IMR-90 (cell line): ENCODE data around the gene APMAP. TPM values are rescaled to one million over a fixed set of nuclear protein-coding genes. Genes with fewer than 3 reads are reported as not detected.

Experiments used
- ATAC-seq: fragments of 200-7000 bp; cut with Tn5 transposase; 2 replicates; pipeline ENCODE4 v1.9.1; 2020; ENCODE audit warnings: low read depth, mild to moderate bottlenecking, moderate library complexity
- BruUV-seq: library from RNA; stranded (reverse); fragments of 400-500 nt; replicated peaks from 2 replicates; lab custom pipeline; 2021; lab: Mats Ljungman, UMichigan
- CTCF ChIA-PET: fragments of 300-600 bp; formaldehyde crosslinking; extraction: SDS; loops from one replicate; lab custom pipeline; 2021; ENCODE audit warnings: antibody characterized with exemption; lab: Yijun Ruan, JAX
- POLR2A ChIA-PET: fragments of 300-600 bp; sonication (Branson Sonifier 250); formaldehyde crosslinking; loops from one replicate; lab custom pipeline; 2022; ENCODE audit warnings: antibody characterized with exemption; ENCODE audit not compliant: unreplicated experiment; lab: Charles Lee
- DNase-seq: peaks from one replicate; pipeline ENCODE4 v3.0.0; 2013
- H2AFZ ChIP-seq: replicated peaks from 2 replicates; pipeline ENCODE3; 2013; ENCODE audit warnings: low read length, mild to moderate bottlenecking; ENCODE audit not compliant: poor library complexity
- H2AK5ac ChIP-seq: 2 replicates; pipeline ENCODE4 v1.6.1; 2013; ENCODE audit warnings: low read depth, low read length, inconsistent platforms
- H2AK9ac ChIP-seq: replicated peaks from 2 replicates; pipeline ENCODE3; 2013; ENCODE audit warnings: mild to moderate bottlenecking, low read depth, low read length, moderate library complexity; ENCODE audit not compliant: poor library complexity
- H2BK120ac ChIP-seq: 2 replicates; pipeline ENCODE4 v1.6.1; 2013; ENCODE audit warnings: low read depth, low read length, inconsistent platforms
- H2BK15ac ChIP-seq: 3 replicates; pipeline ENCODE4 v1.6.1; 2013; ENCODE audit warnings: low read depth, low read length, inconsistent platforms
- H2BK20ac ChIP-seq: 2 replicates; pipeline ENCODE4 v1.6.1; 2013; ENCODE audit warnings: low read depth, mild to moderate bottlenecking, inconsistent platforms, low read length, moderate library complexity
- H2BK5ac ChIP-seq: 2 replicates; pipeline ENCODE4 v1.6.1; 2013; ENCODE audit warnings: mild to moderate bottlenecking, low read depth, low read length, inconsistent platforms; ENCODE audit not compliant: poor library complexity, severe bottlenecking
- H3K14ac ChIP-seq: replicated peaks from 2 replicates; pipeline ENCODE4 v1.6.1; 2013; ENCODE audit warnings: low read depth, low read length, inconsistent platforms
- H3K18ac ChIP-seq: 2 replicates; pipeline ENCODE4 v1.6.1; 2013; ENCODE audit warnings: low read depth, low read length, control low read depth
- H3K23ac ChIP-seq: 2 replicates; pipeline ENCODE4 v1.6.1; 2013; ENCODE audit warnings: low read depth, low read length, inconsistent platforms
- H3K27ac ChIP-seq: 2 replicates; pipeline ENCODE4 v1.5.1; 2013; ENCODE audit warnings: mild to moderate bottlenecking, control low read depth, low read length; ENCODE audit not compliant: insufficient read depth
- H3K27me3 ChIP-seq: 2 replicates; pipeline ENCODE4 v1.6.1; 2013; ENCODE audit warnings: low read length; ENCODE audit not compliant: control insufficient read depth, insufficient read depth
- H3K36me3 ChIP-seq: 2 replicates; pipeline ENCODE4 v1.6.1; 2013; ENCODE audit warnings: low read length, mixed read lengths; ENCODE audit not compliant: control insufficient read depth, insufficient read depth
- H3K4ac ChIP-seq: 2 replicates; pipeline ENCODE4 v1.6.1; 2013; ENCODE audit warnings: low read depth, low read length, inconsistent platforms
- H3K4me1 ChIP-seq: 2 replicates; pipeline ENCODE4 v1.6.1; 2013; ENCODE audit warnings: low read length, mixed read lengths; ENCODE audit not compliant: control insufficient read depth, insufficient read depth
- H3K4me2 ChIP-seq: 2 replicates; pipeline ENCODE4 v1.6.1; 2013; ENCODE audit warnings: low read depth, mild to moderate bottlenecking, control low read depth, low read length, moderate library complexity
- H3K4me3 ChIP-seq: 2 replicates; pipeline ENCODE4 v1.5.1; 2013; ENCODE audit warnings: low read depth, mild to moderate bottlenecking, control low read depth, low read length, moderate library complexity; ENCODE audit not compliant: insufficient read depth
- H3K56ac ChIP-seq: 2 replicates; pipeline ENCODE4 v1.6.1; 2013; ENCODE audit warnings: low read length, inconsistent platforms; ENCODE audit not compliant: insufficient read depth; ENCODE audit errors: extremely low read depth
- H3K79me1 ChIP-seq, 2 experiments: 2 replicates each; pipeline ENCODE4 v1.6.1; 2013; ENCODE audit warnings: low read length in 2 of 2, inconsistent platforms in 1 of 2, low read depth in 1 of 2
- H3K9ac ChIP-seq: 2 replicates; pipeline ENCODE4 v1.6.1; 2013; ENCODE audit warnings: low read depth, low read length, control low read depth
- H3K9me1 ChIP-seq: 2 replicates; pipeline ENCODE4 v1.6.1; 2013; ENCODE audit warnings: low read length, inconsistent platforms; ENCODE audit not compliant: insufficient read depth
- H3K9me3 ChIP-seq: 2 replicates; pipeline ENCODE4 v1.6.1; 2013; ENCODE audit warnings: low read length; ENCODE audit not compliant: control insufficient read depth, insufficient read depth
- H4K20me1 ChIP-seq: 2 replicates; pipeline ENCODE4 v1.6.1; 2013; ENCODE audit warnings: low read length, inconsistent platforms; ENCODE audit not compliant: insufficient read depth
- H4K5ac ChIP-seq: 2 replicates; pipeline ENCODE4 v1.6.1; 2013; ENCODE audit warnings: mild to moderate bottlenecking, low read depth, low read length, control low read depth
- H4K8ac ChIP-seq, 2 experiments: 2 replicates each; pipeline ENCODE4 v1.6.1; 2013; ENCODE audit warnings: low read depth in 2 of 2, low read length in 2 of 2, control low read depth in 1 of 2, inconsistent platforms in 1 of 2
- H4K91ac ChIP-seq: 2 replicates; pipeline ENCODE4 v1.6.1; 2013; ENCODE audit warnings: low read depth, low read length, inconsistent platforms; ENCODE audit not compliant: insufficient read depth
- CEBPB ChIP-seq: IDR thresholded peaks from 2 replicates; pipeline ENCODE4 v1.6.1; 2012; ENCODE audit warnings: low read depth, low read length, improper control_type of control experiment
- CHD1 ChIP-seq: IDR thresholded peaks from 2 replicates; pipeline ENCODE4 v1.6.1; 2012; ENCODE audit warnings: low read depth, low read length, improper control_type of control experiment
- FOS ChIP-seq: fragments of 150-350 bp; IDR thresholded peaks from 2 replicates; pipeline ENCODE4 v1.6.1; 2016; ENCODE audit warnings: low read depth, low read length
- MAFK ChIP-seq: IDR thresholded peaks from 2 replicates; pipeline ENCODE4 v1.6.1; 2012; ENCODE audit warnings: low read depth, low read length, improper control_type of control experiment
- MAZ ChIP-seq: IDR thresholded peaks from 2 replicates; pipeline ENCODE4 v1.6.1; 2012; ENCODE audit warnings: low read depth, mild to moderate bottlenecking, low read length, improper control_type of control experiment, moderate library complexity, borderline replicate concordance
- MXI1 ChIP-seq: IDR thresholded peaks from 2 replicates; pipeline ENCODE4 v1.6.1; 2012; ENCODE audit warnings: low read depth, mild to moderate bottlenecking, low read length, moderate library complexity, borderline replicate concordance
- NFE2L2 ChIP-seq: fragments of 150-350 bp; IDR thresholded peaks from 2 replicates; pipeline ENCODE4 v1.6.1; 2016; ENCODE audit warnings: low read depth, mild to moderate bottlenecking, low read length
- RAD21 ChIP-seq: IDR thresholded peaks from 2 replicates; pipeline ENCODE4 v1.6.1; 2012; ENCODE audit warnings: low read length, improper control_type of control experiment
- RCOR1 ChIP-seq: IDR thresholded peaks from 2 replicates; pipeline ENCODE4 v1.6.1; 2012; ENCODE audit warnings: mild to moderate bottlenecking, low read length, improper control_type of control experiment; ENCODE audit not compliant: insufficient replicate concordance
- RFX5 ChIP-seq: IDR thresholded peaks from 2 replicates; pipeline ENCODE4 v1.8.0; 2012; ENCODE audit warnings: low read depth, mild to moderate bottlenecking, low read length, moderate library complexity
- SMC3 ChIP-seq: fragments of 150-350 bp; IDR thresholded peaks from 2 replicates; pipeline ENCODE4 v1.6.1; 2016; ENCODE audit warnings: low read depth, mild to moderate bottlenecking, antibody characterized with exemption, low read length, moderate library complexity
- WGBS, 2 experiments: methylation state at CpG; one replicate each; pipeline versions ENCODE4 v1.1.5 to v1.1.7; 2013; ENCODE audit warnings: missing lambda C conversion rate in 2 of 2; ENCODE audit not compliant: insufficient read length in 1 of 2; ENCODE audit errors: extremely low coverage in 2 of 2; 5-methylcytosine and 5-hydroxymethylcytosine counted together
- dilution Hi-C: fragments of 300-500 bp; cut with HindIII; formaldehyde crosslinking; loops from one replicate; pipeline ENCODE4 v1.14.3; 2018; ENCODE audit warnings: low sequenced_read_pairs; ENCODE audit not compliant: unreplicated experiment
- in situ Hi-C: fragments of 300-500 bp; cut with MboI; formaldehyde crosslinking; loops from 3 replicates; pipeline ENCODE4 v1.14.3; 2019; ENCODE audit warnings: low sequenced_read_pairs, inconsistent platforms, mixed read lengths
- intact Hi-C: fragments of 100-400 bp; cut with micrococcal nuclease; formaldehyde crosslinking; loops from 2 replicates; pipeline ENCODE4 v1.10.0; 2022
- polyA plus RNA-seq, 3 experiments: library from polyadenylated mRNA; depleted of rRNA; stranded (reverse); fragments of >200 nt; gene quantifications; 2 replicates each; pipeline ENCODE4 v1.2.3, GENCODE V29; 2012; ENCODE audit warnings: low replicate concordance in 1 of 3
- total RNA-seq: library from RNA; depleted of rRNA; stranded (reverse); fragments of >200 nt; gene quantifications from 2 replicates; pipeline ENCODE4 v1.2.3, GENCODE V29; 2012
- TF ChIP-seq, protein P1 (sequence below): fragments of 150-350 bp; IDR thresholded peaks from 2 replicates; pipeline ENCODE4 v1.6.1; 2016; ENCODE audit warnings: low read depth, mild to moderate bottlenecking, low read length, moderate library complexity, borderline replicate concordance

APMAP gene
- total and polyA plus RNA-seq, 2 of the 4 experiments (the other 2 are of a cell fraction) = 67.2 to 88.8 TPM

DNA sequence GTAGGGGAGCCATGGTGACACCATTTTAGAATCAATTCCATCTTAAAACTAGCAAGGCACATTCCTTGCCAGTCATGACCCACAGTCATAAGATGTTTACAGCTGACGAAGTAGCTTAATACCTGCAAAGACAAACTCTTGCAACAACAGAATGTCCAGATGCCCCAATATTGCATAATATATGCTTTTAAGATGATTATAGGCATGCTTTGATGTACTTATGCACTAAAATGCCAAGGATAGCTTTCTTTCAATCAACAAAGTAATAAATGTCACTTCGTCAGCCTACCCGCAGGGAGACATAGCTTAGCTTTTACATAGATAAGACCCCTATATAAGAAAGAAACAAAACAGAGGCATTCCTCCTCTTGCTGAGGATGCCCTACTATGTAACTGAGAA, 38.7 kb upstream of the APMAP start:
- ATAC-seq (no peak), DNase-seq (no peak)
- Histone ChIP-seq H4K20me1 (no peaks in the 10 kb centered on the region), H3K79me1 (no peaks in the 10 kb centered on the region), H2AK5ac (no peak overlapping the region), H3K4me2 (no peak overlapping the region), H3K4me3 (no peak overlapping the region), H3K23ac (no peak overlapping the region), H2BK20ac (no peak overlapping the region), H3K18ac (no peak overlapping the region), H3K4me1 (no peaks in the 10 kb centered on the region), H2AK9ac (no peak overlapping the region), H3K9me1 (no peaks in the 10 kb centered on the region), H2BK5ac (no peak overlapping the region), H2AFZ (no peak overlapping the region), H2BK120ac (no peak overlapping the region), H3K4ac (no peak overlapping the region), H3K27ac (no peak overlapping the region), H4K5ac (no peak overlapping the region), H3K27me3 (no peaks in the 10 kb centered on the region; the same call in 1 of the 2 replicates), H4K91ac (no peak overlapping the region), H2BK15ac (no peak overlapping the region), H4K8ac (no peak overlapping the region), H3K14ac (no peak overlapping the region), H3K9me3 (no peaks in the 10 kb centered on the region), H3K36me3 (no peaks in the 10 kb centered on the region), H3K9ac (no peak overlapping the region), H3K56ac (no peak overlapping the region)
- in situ Hi-C loops = no loop called here
- intact Hi-C loops = no loop called here
- POLR2A ChIA-PET = no interaction called here
- CTCF ChIA-PET = no interaction called here
- no TSS peak for BruUV-seq
- WGBS, 2 experiments = no CpG with 5 or more reads among the region's 3 CpGs
- TF ChIP-seq CEBPB = no peak
- no peak for TF ChIP-seq CHD1
- TF ChIP-seq MXI1 = no peak
- no peak for TF ChIP-seq RCOR1
- no peak for TF ChIP-seq FOS
- no peak for TF ChIP-seq NFE2L2
- TF ChIP-seq, protein P1, sequence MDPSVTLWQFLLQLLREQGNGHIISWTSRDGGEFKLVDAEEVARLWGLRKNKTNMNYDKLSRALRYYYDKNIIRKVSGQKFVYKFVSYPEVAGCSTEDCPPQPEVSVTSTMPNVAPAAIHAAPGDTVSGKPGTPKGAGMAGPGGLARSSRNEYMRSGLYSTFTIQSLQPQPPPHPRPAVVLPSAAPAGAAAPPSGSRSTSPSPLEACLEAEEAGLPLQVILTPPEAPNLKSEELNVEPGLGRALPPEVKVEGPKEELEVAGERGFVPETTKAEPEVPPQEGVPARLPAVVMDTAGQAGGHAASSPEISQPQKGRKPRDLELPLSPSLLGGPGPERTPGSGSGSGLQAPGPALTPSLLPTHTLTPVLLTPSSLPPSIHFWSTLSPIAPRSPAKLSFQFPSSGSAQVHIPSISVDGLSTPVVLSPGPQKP = no peak
- no peak for TF ChIP-seq MAZ
- no peak for TF ChIP-seq RAD21
- no peak for TF ChIP-seq SMC3
- no peak for TF ChIP-seq RFX5
- no peak for TF ChIP-seq MAFK
- dilution Hi-C loops = no loop called here
